ENCODE data around the gene SCN8A.

The SCN8A gene

DNA sequence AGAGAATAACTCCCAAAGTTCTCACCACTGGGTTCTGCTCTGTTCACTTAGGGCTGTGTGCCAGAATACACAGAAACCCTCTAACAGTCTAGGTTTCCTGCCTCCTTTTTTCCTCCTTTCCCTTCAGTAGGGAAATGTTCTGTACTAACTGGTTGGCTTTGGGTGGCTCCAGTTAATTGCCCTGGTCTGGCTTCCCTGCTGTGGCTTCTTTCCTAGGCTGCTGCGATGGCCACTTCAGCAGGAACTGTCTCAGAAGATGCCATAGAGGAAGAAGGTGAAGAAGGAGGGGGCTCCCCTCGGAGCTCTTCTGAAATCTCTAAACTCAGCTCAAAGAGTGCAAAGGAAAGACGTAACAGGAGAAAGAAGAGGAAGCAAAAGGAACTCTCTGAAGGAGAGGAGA is 115.2 kb downstream of the SCN8A start:
- Histone ChIP-seq H3K4me3 (ENCODE audit: extremely low read depth, insufficient read depth, low read length, poor library complexity, severe bottlenecking) (no peak overlapping the region), H3K27ac (ENCODE audit: low read depth, low read length, severe bottlenecking) (no peak overlapping the region), H3K4me1 (ENCODE audit: control insufficient read depth, insufficient read depth, low read length, poor library complexity, severe bottlenecking) (no peaks in the 10 kb centered on the region), H3K9me3 (ENCODE audit: control insufficient read depth, low read length) (no peaks in the 10 kb centered on the region), H3K36me3 (ENCODE audit: control insufficient read depth, insufficient read depth, low read length) (no peaks in the 10 kb centered on the region)
- 89 to 100% methylated on average over 1 to 3 of the region's 3 CpGs for WGBS, 2 experiments (ENCODE audit: insufficient coverage in 2 of 2)

DNA sequence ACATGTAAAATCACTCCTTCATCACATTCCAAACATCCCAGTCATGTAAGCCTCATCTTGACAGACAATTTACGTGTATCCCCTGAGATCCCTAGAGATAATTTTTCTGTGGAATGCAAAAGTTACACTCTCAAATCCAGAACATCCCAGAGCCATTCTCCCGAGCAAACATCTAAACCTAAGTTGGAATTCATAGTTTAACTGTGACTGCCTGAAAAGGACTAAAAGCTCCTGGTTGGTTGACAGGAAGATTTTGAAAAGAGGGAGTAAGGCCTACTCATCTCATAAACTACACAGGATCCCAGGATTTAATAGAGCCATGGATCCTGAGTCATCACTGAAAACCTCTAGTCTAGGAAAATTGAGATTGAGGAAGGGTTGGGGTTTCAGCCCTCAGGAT is 123.6 kb downstream of the SCN8A start:
- H3K36me3 ChIP-seq (ENCODE audit: control insufficient read depth, insufficient read depth, low read length): no peaks in the 10 kb centered on the region
- 83 to 88% methylated on average over 1 of the region's 2 CpGs for WGBS, 2 experiments (ENCODE audit: insufficient coverage in 2 of 2)
- H3K9me3 ChIP-seq (ENCODE audit: control insufficient read depth, low read length): no peaks in the 10 kb centered on the region
- H3K27ac ChIP-seq (ENCODE audit: low read depth, low read length, severe bottlenecking): no peak overlapping the region
- peaks cover 2% of the 10 kb centered on the region for H3K4me1 ChIP-seq (ENCODE audit: control insufficient read depth, insufficient read depth, low read length, poor library complexity, severe bottlenecking)
- no peak overlapping the region for H3K4me3 ChIP-seq (ENCODE audit: extremely low read depth, insufficient read depth, low read length, poor library complexity, severe bottlenecking)

- Histone ChIP-seq H3K36me3 (ENCODE audit: control insufficient read depth, insufficient read depth, low read length) (no peaks in the 10 kb centered on the region), H3K9me3 (ENCODE audit: control insufficient read depth, low read length) (no peaks in the 10 kb centered on the region), H3K4me3 (ENCODE audit: extremely low read depth, insufficient read depth, low read length, poor library complexity, severe bottlenecking) (no peak overlapping the region), H3K27ac (ENCODE audit: low read depth, low read length, severe bottlenecking) (no peak overlapping the region), H3K4me1 (ENCODE audit: control insufficient read depth, insufficient read depth, low read length, poor library complexity, severe bottlenecking) (peaks cover 2% of the 10 kb centered on the region)
- WGBS, 2 experiments (ENCODE audit: insufficient coverage in 2 of 2): 95 to 100% methylated on average over 2 to 3 of the region's 3 CpGs
These were observed 126.4 kb downstream of the SCN8A start for GRCh38 chr12:51717326-51717925.

DNA sequence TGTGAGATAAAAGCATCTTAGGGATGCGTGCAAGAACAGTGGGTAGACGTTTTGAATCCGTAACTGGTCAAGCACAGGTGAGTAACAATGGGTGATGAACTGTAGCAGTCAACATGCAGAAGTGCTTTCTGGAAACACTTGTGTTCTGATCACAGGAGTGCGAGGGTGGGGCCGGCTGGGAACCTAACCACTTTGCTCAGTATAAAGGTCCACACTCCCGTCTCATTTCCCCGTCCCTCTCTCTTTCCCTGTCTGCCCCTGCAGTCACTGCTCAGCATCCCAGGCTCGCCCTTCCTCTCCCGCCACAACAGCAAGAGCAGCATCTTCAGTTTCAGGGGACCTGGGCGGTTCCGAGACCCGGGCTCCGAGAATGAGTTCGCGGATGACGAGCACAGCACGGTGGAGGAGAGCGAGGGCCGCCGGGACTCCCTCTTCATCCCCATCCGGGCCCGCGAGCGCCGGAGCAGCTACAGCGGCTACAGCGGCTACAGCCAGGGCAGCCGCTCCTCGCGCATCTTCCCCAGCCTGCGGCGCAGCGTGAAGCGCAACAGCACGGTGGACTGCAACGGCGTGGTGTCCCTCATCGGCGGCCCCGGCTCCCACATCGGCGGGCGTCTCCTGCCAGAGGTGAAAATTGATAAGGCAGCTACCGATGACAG is 130.4 kb downstream of the SCN8A start:
- Histone ChIP-seq H3K36me3 (ENCODE audit: control insufficient read depth, insufficient read depth, low read length) (no peaks in the 10 kb centered on the region), H3K9me3 (ENCODE audit: control insufficient read depth, low read length) (no peaks in the 10 kb centered on the region), H3K4me3 (ENCODE audit: extremely low read depth, insufficient read depth, low read length, poor library complexity, severe bottlenecking) (no peak overlapping the region), H3K27ac (ENCODE audit: low read depth, low read length, severe bottlenecking) (no peak overlapping the region), H3K4me1 (ENCODE audit: control insufficient read depth, insufficient read depth, low read length, poor library complexity, severe bottlenecking) (peaks cover 2% of the 10 kb centered on the region)
- 68 to 76% methylated on average over 30 to 40 of the region's 44 CpGs for WGBS, 2 experiments (ENCODE audit: insufficient coverage in 2 of 2)

DNA sequence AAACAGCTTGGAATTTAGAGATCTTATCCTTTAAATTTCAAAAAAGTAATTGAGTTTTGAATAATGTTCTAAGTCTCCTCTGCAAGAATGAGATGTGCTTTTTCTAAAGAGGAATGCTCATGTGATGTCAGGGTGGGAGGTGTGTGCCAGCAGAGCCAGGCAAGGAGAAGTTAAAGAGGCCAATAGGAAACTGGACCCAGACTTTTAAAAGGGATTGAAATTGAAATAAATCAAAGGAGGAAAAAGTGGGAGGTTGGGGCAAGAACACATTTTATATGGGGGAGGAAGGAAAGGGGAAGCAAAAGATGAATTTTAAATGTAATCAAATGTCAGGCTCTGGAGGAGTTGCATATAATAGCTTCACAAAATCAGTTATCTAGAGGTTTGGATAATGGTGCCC is 131.4 kb downstream of the SCN8A start:
- H3K36me3 ChIP-seq (ENCODE audit: control insufficient read depth, insufficient read depth, low read length): no peaks in the 10 kb centered on the region
- no peak overlapping the region for H3K4me3 ChIP-seq (ENCODE audit: extremely low read depth, insufficient read depth, low read length, poor library complexity, severe bottlenecking)
- H3K4me1 ChIP-seq (ENCODE audit: control insufficient read depth, insufficient read depth, low read length, poor library complexity, severe bottlenecking): no peaks in the 10 kb centered on the region
- no peaks in the 10 kb centered on the region for H3K9me3 ChIP-seq (ENCODE audit: control insufficient read depth, low read length)
- no peak overlapping the region for H3K27ac ChIP-seq (ENCODE audit: low read depth, low read length, severe bottlenecking)

- H3K36me3 ChIP-seq (ENCODE audit: control insufficient read depth, insufficient read depth, low read length): no peaks in the 10 kb centered on the region
- H3K4me3 ChIP-seq (ENCODE audit: extremely low read depth, insufficient read depth, low read length, poor library complexity, severe bottlenecking): no peak overlapping the region
- H3K9me3 ChIP-seq (ENCODE audit: control insufficient read depth, low read length): no peaks in the 10 kb centered on the region
- no peak overlapping the region for H3K27ac ChIP-seq (ENCODE audit: low read depth, low read length, severe bottlenecking)
- no CpG with 5 or more reads among the region's 1 CpG for WGBS, 2 experiments (ENCODE audit: insufficient coverage in 2 of 2)
- no peaks in the 10 kb centered on the region for H3K4me1 ChIP-seq (ENCODE audit: control insufficient read depth, insufficient read depth, low read length, poor library complexity, severe bottlenecking)
These were observed 135.1 kb downstream of the SCN8A start for GRCh38 chr12:51726161-51726560.

DNA sequence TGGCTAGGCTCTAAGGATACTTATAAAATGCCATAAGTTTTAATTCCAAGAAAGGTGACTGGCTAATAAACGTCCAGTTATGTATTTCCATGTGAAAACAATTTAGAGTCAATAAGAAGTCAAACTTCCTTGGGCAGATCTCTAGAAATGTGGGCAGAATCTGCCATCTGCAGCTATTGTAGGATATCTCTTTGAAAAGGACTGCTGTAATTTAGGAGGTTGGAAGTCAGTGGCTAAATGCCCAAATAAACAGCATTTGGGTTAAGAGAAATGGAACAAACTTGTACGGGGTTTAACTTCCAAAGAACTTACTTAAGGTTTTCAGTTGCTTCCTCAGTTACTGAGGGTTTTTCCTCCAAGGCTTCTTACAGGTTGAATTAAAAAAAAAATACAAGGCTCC is 135.9 kb downstream of the SCN8A start:
- no peaks in the 10 kb centered on the region for H3K4me1 ChIP-seq (ENCODE audit: control insufficient read depth, insufficient read depth, low read length, poor library complexity, severe bottlenecking)
- WGBS, 2 experiments (ENCODE audit: insufficient coverage in 2 of 2): 100% methylated on average over 1 to 2 of the region's 2 CpGs
- H3K4me3 ChIP-seq (ENCODE audit: extremely low read depth, insufficient read depth, low read length, poor library complexity, severe bottlenecking): no peak overlapping the region
- no peaks in the 10 kb centered on the region for H3K9me3 ChIP-seq (ENCODE audit: control insufficient read depth, low read length)
- H3K27ac ChIP-seq (ENCODE audit: low read depth, low read length, severe bottlenecking): no peak overlapping the region
- no peaks in the 10 kb centered on the region for H3K36me3 ChIP-seq (ENCODE audit: control insufficient read depth, insufficient read depth, low read length)

GRCh38 chr12:51729331-51729730 is 138.3 kb downstream of the SCN8A start:
- H3K9me3 ChIP-seq (ENCODE audit: control insufficient read depth, low read length): peaks cover 3% of the 10 kb centered on the region
- H3K36me3 ChIP-seq (ENCODE audit: control insufficient read depth, insufficient read depth, low read length): no peaks in the 10 kb centered on the region
- H3K27ac ChIP-seq (ENCODE audit: low read depth, low read length, severe bottlenecking): no peak overlapping the region
- H3K4me1 ChIP-seq (ENCODE audit: control insufficient read depth, insufficient read depth, low read length, poor library complexity, severe bottlenecking): no peaks in the 10 kb centered on the region
- no CpG with 5 or more reads among the region's 4 CpGs for WGBS, 2 experiments (ENCODE audit: insufficient coverage in 2 of 2)
- H3K4me3 ChIP-seq (ENCODE audit: extremely low read depth, insufficient read depth, low read length, poor library complexity, severe bottlenecking): no peak overlapping the region

- H3K4me3 ChIP-seq (ENCODE audit: extremely low read depth, insufficient read depth, low read length, poor library complexity, severe bottlenecking): no peak overlapping the region
- peaks cover 3% of the 10 kb centered on the region for H3K9me3 ChIP-seq (ENCODE audit: control insufficient read depth, low read length)
- H3K27ac ChIP-seq (ENCODE audit: low read depth, low read length, severe bottlenecking): no peak overlapping the region
- no peaks in the 10 kb centered on the region for H3K36me3 ChIP-seq (ENCODE audit: control insufficient read depth, insufficient read depth, low read length)
- 100% methylated on average over 1 of the region's 2 CpGs; no CpG with 5 or more reads in 1 of the 2 experiments for WGBS, 2 experiments (ENCODE audit: insufficient coverage in 2 of 2)
- H3K4me1 ChIP-seq (ENCODE audit: control insufficient read depth, insufficient read depth, low read length, poor library complexity, severe bottlenecking): no peaks in the 10 kb centered on the region
These were observed 139.7 kb downstream of the SCN8A start for GRCh38 chr12:51730745-51731144.

GRCh38 chr12:51740536-51740935 is 149.5 kb downstream of the SCN8A start:
- no CpG with 5 or more reads among the region's 2 CpGs for WGBS, 2 experiments (ENCODE audit: insufficient coverage in 2 of 2)
- no peaks in the 10 kb centered on the region for H3K9me3 ChIP-seq (ENCODE audit: control insufficient read depth, low read length)
- no peaks in the 10 kb centered on the region for H3K36me3 ChIP-seq (ENCODE audit: control insufficient read depth, insufficient read depth, low read length)
- H3K27ac ChIP-seq (ENCODE audit: low read depth, low read length, severe bottlenecking): no peak overlapping the region
- H3K4me1 ChIP-seq (ENCODE audit: control insufficient read depth, insufficient read depth, low read length, poor library complexity, severe bottlenecking): no peaks in the 10 kb centered on the region
- H3K4me3 ChIP-seq (ENCODE audit: extremely low read depth, insufficient read depth, low read length, poor library complexity, severe bottlenecking): no peak overlapping the region

DNA sequence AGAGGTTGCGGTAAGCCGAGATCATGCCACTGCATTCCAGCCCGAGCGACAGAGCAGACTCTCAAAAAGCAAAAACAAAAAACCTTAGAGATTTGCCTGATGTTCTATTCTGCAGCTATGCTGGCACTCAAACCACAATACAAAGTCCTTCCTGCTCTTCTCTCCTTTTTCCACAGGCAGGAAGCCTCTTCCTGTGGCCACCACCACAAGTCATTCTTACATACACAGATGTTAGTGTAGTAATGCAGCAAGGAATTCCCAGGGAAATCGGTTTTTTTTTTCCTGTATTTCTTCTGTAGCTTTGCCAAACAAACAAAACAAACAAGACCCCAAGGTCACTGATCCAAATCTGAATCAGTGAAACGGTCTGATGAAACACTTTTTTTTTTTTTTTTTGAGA is 153.2 kb downstream of the SCN8A start:
- 90 to 93% methylated on average over 5 of the region's 6 CpGs for WGBS, 2 experiments (ENCODE audit: insufficient coverage in 2 of 2)
- Histone ChIP-seq H3K36me3 (ENCODE audit: control insufficient read depth, insufficient read depth, low read length) (no peaks in the 10 kb centered on the region), H3K4me3 (ENCODE audit: extremely low read depth, insufficient read depth, low read length, poor library complexity, severe bottlenecking) (no peak overlapping the region), H3K4me1 (ENCODE audit: control insufficient read depth, insufficient read depth, low read length, poor library complexity, severe bottlenecking) (no peaks in the 10 kb centered on the region), H3K9me3 (ENCODE audit: control insufficient read depth, low read length) (no peaks in the 10 kb centered on the region), H3K27ac (ENCODE audit: low read depth, low read length, severe bottlenecking) (no peak overlapping the region)

Measured in mesodermal cell (in vitro differentiated cells).